Measurements from ENCODE around the gene PTPRF.

- no peak for TF ChIP-seq TAF1 (IDR thresholded peaks at IDR 0.05; ENCODE audit: borderline replicate concordance, low read depth, low read length)
- no peak for TF ChIP-seq POLR2A (IDR thresholded peaks at IDR 0.05; ENCODE audit: low read depth, low read length)
- no peak for TF ChIP-seq POLR2AphosphoS5 (IDR thresholded peaks at IDR 0.05; ENCODE audit: low read depth, low read length)
These were observed 8.3 kb downstream of the PTPRF start for GRCh38 chr1:43538969-43539368.
